Keratinocyte (primary cell): ENCODE data around the gene LHFPL2.

Experiments used
- CTCF ChIP-seq, 3 experiments: IDR thresholded peaks in 1 of 3; conservative IDR thresholded peaks in 1 of 3; optimal IDR thresholded peaks in 1 of 3; 2 replicates in 2 of 3; 3 replicates in 1 of 3; pipeline versions ENCODE3 to v1.5.1; 2011; ENCODE audit warnings: low read length in 3 of 3, mild to moderate bottlenecking in 3 of 3, moderate library complexity in 2 of 3, control low read depth in 1 of 3, inconsistent platforms in 1 of 3; ENCODE audit not compliant: insufficient read depth in 2 of 3; ENCODE audit errors: extremely low read depth in 1 of 3
- EZH2 ChIP-seq: IDR thresholded peaks from one replicate; pipeline ENCODE4 v1.6.1; 2012; ENCODE audit warnings: inconsistent platforms, mild to moderate bottlenecking, low read length, moderate library complexity

- TF ChIP-seq CTCF (optimal IDR thresholded peaks at IDR 0.05 in 1 of 3, IDR thresholded peaks at IDR 0.05 in 1 of 3, conservative IDR thresholded peaks at IDR 0.05 in 1 of 3; ENCODE audit: extremely low read depth in 1 of 3, insufficient read depth in 2 of 3, low read length in 3 of 3) (no peak), EZH2 (no peak)
These were observed 77.9 kb downstream of the LHFPL2 start for GRCh38 chr5:78570646-78571045.
